Right atrium auricular region (tissue), 2 donors: ENCODE measurements around the gene PIF1. TPM values are rescaled to one million over a fixed set of nuclear protein-coding genes. Genes with fewer than 3 reads are reported as not detected.

ENCODE experiments used
- DNase-seq: peaks from one replicate; pipeline ENCODE4 v3.0.0-alpha.2; 2019; ENCODE audit warnings: low spot score
- H3K27ac ChIP-seq, 2 donors: fragments of 200-600 bp; sonication (generic); 1 replicate in 1 of 2; 2 replicates in 1 of 2; pipeline ENCODE4 v1.5.1; 2016 to 2019
- H3K27me3 ChIP-seq, 2 donors: fragments of 200-600 bp; sonication (generic); one replicate each; pipeline versions ENCODE4 v1.5.1 to v1.6.0; 2017 to 2019
- H3K36me3 ChIP-seq: fragments of 200-600 bp; sonication (generic); one replicate; pipeline ENCODE4 v1.5.1; 2016
- H3K4me1 ChIP-seq, 2 donors: fragments of 200-600 bp; sonication (generic); one replicate each; pipeline versions ENCODE4 v1.5.1 to v1.6.0; 2017 to 2019
- H3K4me3 ChIP-seq, 2 donors: fragments of 200-600 bp; sonication (generic); 1 replicate in 1 of 2; 2 replicates in 1 of 2; pipeline ENCODE4 v1.5.1; 2017 to 2019; ENCODE audit warnings: mild to moderate bottlenecking in 1 of 2, moderate library complexity in 1 of 2
- H3K9me3 ChIP-seq, 2 donors: fragments of 200-600 bp; sonication (generic); one replicate each; pipeline ENCODE4 v1.5.1; 2019
- total RNA-seq, 2 donors: library from RNA; depleted of rRNA; stranded (reverse); fragments of >200 nt; gene quantifications; one replicate each; pipeline ENCODE4 v1.1.0, GENCODE V29; 2016
- TF ChIP-seq, protein P1 (sequence below), 2 donors: fragments of 200-600 bp; sonication (generic); IDR thresholded peaks; one replicate each; pipeline ENCODE4 v1.5.1; 2019; ENCODE audit warnings: antibody characterized with exemption in 2 of 2

Gene PIF1
- total RNA-seq, 2 donors from 2014 or later: 0.28 to 0.56 TPM

DNA sequence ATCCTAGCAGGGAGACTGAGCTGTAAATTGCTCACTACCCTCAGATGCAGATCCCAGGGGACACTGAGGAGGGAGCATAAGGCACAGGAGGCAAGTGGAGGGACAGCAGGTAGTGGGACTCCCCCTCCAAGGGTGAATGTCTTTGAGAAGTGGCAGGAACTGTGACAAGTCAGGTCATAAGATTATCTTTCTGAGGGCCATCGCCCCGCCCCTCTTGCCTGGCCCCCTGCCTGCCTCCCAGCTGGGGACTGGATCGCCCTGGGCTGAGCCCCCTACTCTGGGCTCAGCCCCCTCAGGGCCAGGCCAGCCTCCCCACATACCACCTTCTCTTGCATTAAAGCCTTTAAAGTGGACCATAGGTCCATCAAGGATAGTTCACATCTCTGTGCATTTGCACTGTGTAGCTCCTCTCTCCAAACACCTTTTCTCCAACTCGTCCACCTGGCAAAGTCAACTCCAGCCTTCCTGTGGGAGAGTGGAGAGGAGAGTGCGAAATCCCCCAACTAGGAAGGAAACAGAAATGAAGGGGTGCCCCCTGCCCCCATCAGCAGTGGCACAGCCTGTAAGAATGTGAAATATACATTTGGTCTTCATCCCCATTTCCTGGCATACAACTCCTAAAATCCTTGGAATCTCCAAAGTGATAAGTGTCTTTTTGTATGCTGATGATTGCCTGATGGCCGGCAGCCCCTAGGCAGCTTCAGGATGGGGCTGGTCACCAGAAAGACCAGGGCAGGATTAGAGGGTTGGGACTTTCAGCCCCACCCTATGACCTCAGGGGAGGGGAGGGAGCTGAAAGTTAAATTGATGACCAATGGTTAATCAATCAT is 14.7 kb downstream of the PIF1 start:
- TF ChIP-seq, protein P1, sequence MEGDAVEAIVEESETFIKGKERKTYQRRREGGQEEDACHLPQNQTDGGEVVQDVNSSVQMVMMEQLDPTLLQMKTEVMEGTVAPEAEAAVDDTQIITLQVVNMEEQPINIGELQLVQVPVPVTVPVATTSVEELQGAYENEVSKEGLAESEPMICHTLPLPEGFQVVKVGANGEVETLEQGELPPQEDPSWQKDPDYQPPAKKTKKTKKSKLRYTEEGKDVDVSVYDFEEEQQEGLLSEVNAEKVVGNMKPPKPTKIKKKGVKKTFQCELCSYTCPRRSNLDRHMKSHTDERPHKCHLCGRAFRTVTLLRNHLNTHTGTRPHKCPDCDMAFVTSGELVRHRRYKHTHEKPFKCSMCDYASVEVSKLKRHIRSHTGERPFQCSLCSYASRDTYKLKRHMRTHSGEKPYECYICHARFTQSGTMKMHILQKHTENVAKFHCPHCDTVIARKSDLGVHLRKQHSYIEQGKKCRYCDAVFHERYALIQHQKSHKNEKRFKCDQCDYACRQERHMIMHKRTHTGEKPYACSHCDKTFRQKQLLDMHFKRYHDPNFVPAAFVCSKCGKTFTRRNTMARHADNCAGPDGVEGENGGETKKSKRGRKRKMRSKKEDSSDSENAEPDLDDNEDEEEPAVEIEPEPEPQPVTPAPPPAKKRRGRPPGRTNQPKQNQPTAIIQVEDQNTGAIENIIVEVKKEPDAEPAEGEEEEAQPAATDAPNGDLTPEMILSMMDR (IDR thresholded peaks at IDR 0.05): no peak
- DNase-seq: no peak
- no peak overlapping the region for H3K4me3 ChIP-seq
- H3K27ac ChIP-seq: no peak overlapping the region
- H3K27me3 ChIP-seq: no peaks in the 10 kb centered on the region
- H3K36me3 ChIP-seq: no peaks in the 10 kb centered on the region
- peaks cover 0 to 25% of the 10 kb centered on the region in 2 donors for H3K4me1 ChIP-seq
- no peaks in the 10 kb centered on the region for H3K9me3 ChIP-seq

DNA sequence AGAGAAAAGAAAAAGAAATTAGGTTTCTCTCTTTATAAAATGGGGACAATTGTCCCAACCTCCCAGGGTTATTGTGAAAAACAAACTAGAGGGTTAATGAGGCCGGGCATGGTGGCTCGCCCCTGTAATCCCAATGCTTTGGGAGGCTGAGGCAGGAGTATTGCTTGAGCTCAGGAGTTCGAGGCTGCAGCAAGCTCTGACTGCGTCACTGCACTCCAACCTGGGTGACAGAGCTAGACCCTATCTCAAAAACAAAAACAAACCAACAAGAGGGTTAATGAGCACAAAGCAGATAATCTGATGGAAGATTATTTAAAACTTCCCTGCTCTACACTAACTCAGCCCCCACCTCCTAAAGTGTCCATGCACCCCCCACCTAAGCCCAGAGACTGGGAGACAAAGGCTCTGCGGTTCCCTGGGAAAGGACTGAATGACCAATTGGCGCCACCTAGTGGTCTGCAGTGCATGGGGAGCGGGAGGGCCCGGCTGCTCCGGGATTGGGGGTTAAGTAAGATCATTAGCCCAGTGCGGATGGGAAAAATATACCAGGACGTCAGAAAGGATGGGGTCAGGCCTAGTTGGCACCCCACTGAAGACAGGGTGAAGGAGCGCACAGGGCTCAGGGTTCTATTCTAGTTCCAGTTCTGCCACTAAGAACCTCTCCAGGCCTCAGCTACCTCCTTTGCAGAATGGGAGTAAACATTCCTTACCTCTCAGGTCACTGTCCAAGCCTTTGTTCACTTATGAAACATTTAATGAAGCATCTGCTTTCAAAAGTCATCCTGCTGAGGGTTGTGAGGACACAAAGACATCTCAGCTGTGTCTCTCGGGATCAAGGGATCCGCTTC is 15.6 kb downstream of the PIF1 start:
- H3K9me3 ChIP-seq: no peaks in the 10 kb centered on the region
- TF ChIP-seq, protein P1 (IDR thresholded peaks at IDR 0.05): peak; percentile 76 to 97
- H3K27ac ChIP-seq: no peak overlapping the region
- H3K36me3 ChIP-seq: no peaks in the 10 kb centered on the region
- no peaks in the 10 kb centered on the region for H3K27me3 ChIP-seq
- DNase-seq: peak; percentile 82
- peaks cover 0 to 25% of the 10 kb centered on the region in 2 donors for H3K4me1 ChIP-seq
- no peak overlapping the region for H3K4me3 ChIP-seq

DNA sequence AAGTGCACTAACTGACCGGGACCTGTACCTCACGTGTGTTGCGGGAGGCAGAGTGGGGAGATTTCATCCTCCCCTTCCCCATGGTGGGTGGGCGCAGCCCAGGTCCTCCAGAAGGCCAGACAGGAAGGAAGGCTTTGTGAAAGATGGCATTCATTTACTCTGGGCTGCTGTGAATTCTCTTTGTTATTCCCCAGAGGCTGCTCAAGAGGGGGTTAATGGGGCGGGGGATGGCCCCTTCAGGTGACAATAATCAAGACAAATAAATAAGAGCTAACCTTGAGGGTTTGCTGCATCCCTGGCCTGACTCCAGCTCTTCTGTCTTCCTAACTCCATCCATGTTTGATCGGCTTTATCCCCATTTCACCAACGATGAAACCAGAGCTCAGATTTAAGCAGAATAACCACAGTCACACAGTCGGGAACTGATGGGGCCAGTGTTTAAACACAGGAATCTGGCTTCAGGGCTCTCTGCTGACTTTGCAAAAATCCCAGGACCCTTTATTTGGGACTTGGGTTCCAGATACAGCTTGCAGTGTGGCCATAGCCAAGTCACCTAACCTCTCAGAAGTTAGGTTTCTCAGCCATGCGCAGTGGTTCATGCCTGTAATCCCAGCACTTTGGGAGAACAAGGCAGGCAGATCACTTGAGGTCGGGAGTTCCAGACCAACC is 16.5 kb downstream of the PIF1 start:
- H3K36me3 ChIP-seq: no peaks in the 10 kb centered on the region
- no peaks in the 10 kb centered on the region for H3K27me3 ChIP-seq
- no peak overlapping the region for H3K27ac ChIP-seq
- H3K4me1 ChIP-seq: peaks cover 0 to 25% of the 10 kb centered on the region in 2 donors
- H3K9me3 ChIP-seq: no peaks in the 10 kb centered on the region
- no peak overlapping the region for H3K4me3 ChIP-seq
- TF ChIP-seq, protein P1 (IDR thresholded peaks at IDR 0.05): no peak
- DNase-seq: no peak

DNA sequence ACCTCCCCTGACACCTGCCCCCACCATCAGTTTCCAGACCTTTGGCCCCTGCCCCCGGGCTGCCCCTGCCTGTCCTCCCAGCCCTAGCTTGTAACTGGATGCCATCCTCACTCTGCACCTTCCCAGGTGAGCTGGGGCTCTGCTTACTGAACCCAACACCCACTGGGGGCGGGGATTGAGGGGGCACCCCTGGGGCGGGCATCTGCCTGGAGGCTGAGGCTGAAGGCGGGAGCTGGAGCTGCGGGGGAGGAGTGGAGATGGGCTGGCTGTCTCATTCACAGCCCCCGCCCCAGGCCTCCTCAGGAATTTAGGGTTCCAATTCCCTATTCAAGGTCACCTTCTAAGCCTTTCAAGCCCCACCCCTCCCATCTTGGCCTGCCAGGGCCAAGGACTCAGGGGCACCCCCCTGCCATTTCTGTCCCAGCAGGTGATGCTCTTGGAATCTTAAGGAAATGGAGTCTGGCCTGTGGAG is 17.7 kb downstream of the PIF1 start:
- Histone ChIP-seq H3K4me1 (peaks cover 0 to 22% of the 10 kb centered on the region in 2 donors), H3K27me3 (no peaks in the 10 kb centered on the region), H3K4me3 (no peak overlapping the region), H3K9me3 (no peaks in the 10 kb centered on the region), H3K27ac (peak overlapping the region; percentile 58 to 62), H3K36me3 (no peaks in the 10 kb centered on the region)
- TF ChIP-seq, protein P1 (IDR thresholded peaks at IDR 0.05): no peak
- DNase-seq: no peak

DNA sequence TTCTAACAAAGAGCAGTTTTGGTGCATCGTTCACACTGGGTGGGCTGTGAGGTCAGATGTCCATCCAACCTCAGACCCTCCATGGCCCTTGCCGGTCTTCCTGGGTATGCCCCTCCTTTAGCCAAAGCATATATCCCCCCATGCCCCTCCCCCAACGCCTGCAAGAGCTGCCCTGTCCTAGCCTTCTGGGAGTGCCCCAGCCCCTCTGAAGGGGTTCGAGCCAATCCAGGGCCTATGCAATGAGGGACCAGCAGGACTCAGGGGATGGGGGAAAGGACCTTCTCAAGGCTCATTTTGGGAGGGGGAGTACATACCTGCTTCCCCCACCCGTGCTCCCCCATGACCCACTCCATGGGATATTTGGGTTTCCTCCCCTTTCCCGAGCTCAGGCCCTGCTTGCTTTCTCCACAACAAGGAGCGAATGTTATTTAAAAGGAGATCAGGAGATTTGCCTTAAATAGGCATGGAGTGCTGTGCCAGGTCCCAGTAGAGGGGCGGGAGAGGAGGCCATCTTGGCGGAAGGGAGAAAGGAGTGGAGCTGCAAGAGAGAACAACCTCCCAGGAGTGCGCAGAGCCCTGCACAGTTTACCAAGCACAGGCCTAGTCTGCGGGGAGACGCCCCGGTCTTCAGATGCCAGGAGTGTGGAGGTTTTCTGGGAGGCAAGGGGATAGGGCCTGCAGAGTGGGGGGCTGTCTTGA is 18.2 kb downstream of the PIF1 start:
- peak overlapping the region; percentile 58 to 62 for H3K27ac ChIP-seq
- H3K4me3 ChIP-seq: no peak overlapping the region
- DNase-seq: no peak
- H3K4me1 ChIP-seq: peaks cover 0 to 28% of the 10 kb centered on the region in 2 donors
- TF ChIP-seq, protein P1 (IDR thresholded peaks at IDR 0.05): no peak
- H3K36me3 ChIP-seq: no peaks in the 10 kb centered on the region
- H3K9me3 ChIP-seq: no peaks in the 10 kb centered on the region
- H3K27me3 ChIP-seq: no peaks in the 10 kb centered on the region
